Measurements from ENCODE around the gene SPAM1. TPM values are rescaled to one million over a fixed set of nuclear protein-coding genes. Genes with fewer than 3 reads are reported as not detected.

The SPAM1 gene
- total and polyA plus RNA-seq, 5 experiments from 2014 or later: not detected

DNA sequence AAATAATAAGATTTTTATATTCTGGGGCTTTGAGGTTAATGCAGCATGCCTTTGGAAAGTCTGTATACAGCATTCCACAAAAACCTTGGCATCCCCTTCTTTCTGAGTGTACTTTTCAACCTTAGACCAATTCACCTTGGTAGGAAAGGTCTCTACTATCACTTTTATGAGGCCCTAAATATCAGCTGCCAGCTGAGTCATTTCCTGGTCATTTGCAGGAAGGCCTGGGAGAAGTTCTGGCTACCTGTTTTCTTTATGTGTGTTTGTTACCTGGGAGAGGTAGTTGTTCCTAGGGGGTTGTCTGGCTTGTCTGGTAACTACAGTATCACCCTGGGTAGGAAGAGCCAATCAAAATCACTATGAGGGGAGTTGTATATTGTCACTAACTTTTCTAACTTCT is 4.1 kb downstream of the SPAM1 start:
- peaks cover 5 to 54% (median 14%) of the 10 kb centered on the region in 5 donors for H3K27me3 Mint-ChIP-seq
- ATAC-seq (no peak), DNase-seq (no peak)
- H3K36me3 Mint-ChIP-seq: no peaks in the 10 kb centered on the region
- H3K4me1 Mint-ChIP-seq: no peaks in the 10 kb centered on the region
- H3K27ac Mint-ChIP-seq: no peak overlapping the region
- H3K9me3 Mint-ChIP-seq: peaks cover 0 to 5% (median 0%) of the 10 kb centered on the region in 9 donors
- POLR2A ChIA-PET: no interaction called here
- H3K4me3 Mint-ChIP-seq: no peak overlapping the region

DNA sequence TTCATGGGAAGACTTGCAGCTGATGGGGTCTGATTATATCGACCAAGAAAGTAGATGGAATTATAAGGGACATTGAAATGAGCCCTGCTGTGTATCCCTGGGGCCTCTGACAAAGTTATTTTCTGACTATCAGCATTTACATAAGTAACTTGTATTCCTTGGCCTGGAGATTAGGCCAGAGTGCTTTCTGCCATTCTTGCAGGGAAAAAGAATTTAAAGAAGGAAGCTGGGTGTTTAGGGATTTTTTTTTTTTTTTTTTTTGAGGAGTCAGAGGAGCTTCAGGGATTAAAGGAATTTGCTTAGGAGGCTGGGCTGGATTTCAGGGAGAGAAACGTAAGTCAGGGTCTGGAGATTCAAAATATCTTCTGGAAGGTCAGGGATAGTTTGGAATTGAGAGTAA is 4.6 kb downstream of the SPAM1 start:
- ATAC-seq: no peak
- peaks cover 0 to 10% (median 2%) of the 10 kb centered on the region in 9 donors for H3K9me3 Mint-ChIP-seq
- no peaks in the 10 kb centered on the region for H3K36me3 Mint-ChIP-seq
- DNase-seq: no peak
- POLR2A ChIA-PET: no interaction called here
- no peak overlapping the region for H3K27ac Mint-ChIP-seq
- no peaks in the 10 kb centered on the region for H3K4me1 Mint-ChIP-seq
- H3K4me3 Mint-ChIP-seq: no peak overlapping the region
- H3K27me3 Mint-ChIP-seq: peaks cover 4 to 51% (median 13%) of the 10 kb centered on the region in 5 donors

DNA sequence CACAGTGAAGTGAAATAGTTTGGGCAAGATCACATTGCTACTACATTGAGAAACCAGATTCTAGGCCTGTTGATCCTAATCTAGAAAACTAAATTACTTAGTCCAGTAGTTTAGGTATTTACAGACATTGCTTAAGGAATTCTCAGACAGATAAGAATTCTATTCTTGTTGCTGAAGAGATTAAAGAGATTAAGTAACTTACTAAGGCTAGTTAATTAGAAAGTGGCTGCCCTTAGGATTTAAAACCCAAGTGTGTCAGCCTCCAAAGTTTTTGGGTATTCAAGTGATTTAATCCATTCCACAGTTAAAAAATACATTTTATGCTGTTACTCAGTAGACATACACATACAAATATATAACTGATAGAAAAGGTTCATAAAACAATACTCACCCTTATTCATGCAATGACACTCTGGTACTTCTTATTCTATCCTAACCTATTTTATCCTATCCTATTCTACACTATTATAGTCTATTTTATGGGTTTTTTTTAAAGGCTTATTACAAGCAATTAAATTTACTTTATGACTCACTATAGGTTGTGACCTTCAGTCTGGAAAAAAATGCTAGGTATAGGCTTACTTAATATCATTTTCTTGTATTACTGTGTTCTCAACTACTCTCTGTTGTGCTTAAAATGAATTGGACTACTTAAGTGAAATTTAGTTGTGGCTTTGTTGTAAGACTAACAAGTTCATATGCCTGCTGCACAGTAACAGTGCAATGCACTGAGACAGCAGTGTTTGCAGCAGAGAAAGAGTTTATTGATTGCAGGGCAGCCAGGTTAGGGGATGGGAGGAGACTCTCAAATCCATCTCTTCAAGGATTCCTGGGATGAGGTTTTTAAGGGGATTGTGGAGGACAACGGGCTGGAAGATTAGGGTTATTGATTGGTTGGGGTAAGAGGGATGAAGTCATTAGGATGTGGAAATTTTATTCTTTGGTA is 10.7 kb downstream of the SPAM1 start:
- POLR2A ChIA-PET: no interaction called here
- no peak overlapping the region for H3K27ac Mint-ChIP-seq
- ATAC-seq: no peak
- H3K27me3 Mint-ChIP-seq: peaks cover 0 to 28% (median 4%) of the 10 kb centered on the region in 5 donors
- DNase-seq: no peak
- peaks cover 0 to 23% (median 10%) of the 10 kb centered on the region in 9 donors for H3K9me3 Mint-ChIP-seq
- no peaks in the 10 kb centered on the region for H3K36me3 Mint-ChIP-seq
- H3K4me3 Mint-ChIP-seq: no peak overlapping the region
- H3K4me1 Mint-ChIP-seq: no peaks in the 10 kb centered on the region

DNA sequence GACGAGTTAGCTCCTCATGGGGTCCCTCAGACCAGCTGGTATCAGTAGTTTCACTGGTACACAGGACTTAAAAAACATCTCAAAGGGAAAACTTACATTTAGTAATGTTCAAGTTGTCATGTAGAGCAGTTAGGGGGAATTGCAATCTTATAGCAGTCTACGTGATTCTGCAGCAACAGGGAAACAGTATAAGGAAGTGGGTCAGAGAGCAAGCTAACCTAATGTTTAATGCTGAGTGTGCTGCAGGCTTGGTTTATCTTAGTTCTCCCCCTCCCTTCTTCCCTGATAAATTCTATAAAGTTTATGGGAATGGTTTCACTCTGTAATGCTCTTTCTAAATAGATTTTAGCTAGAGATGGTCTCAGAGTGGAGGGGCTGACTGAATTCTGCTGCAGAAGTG is 11.3 kb downstream of the SPAM1 start:
- DNase-seq: no peak

DNA sequence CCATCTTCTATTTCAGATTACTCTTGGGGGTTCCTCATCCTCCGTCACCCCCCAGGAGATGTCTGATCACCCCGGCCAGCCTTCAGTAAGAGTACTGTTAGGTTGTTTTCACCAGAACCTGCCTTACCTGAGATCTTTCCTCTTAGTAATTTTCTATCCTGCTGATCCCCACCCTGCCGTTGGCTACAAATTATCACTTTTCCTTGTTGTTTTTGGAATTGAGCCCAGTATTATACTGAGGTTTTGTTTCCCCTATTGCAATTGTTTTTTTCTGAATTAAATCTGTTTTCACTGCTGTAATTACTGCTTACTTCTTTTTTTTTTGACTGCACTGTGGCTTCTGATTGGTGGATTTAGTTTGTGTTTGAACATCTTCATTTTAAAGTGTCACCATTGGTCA is 14.7 kb downstream of the SPAM1 start:
- H3K27me3 Mint-ChIP-seq: peaks cover 0 to 15% (median 4%) of the 10 kb centered on the region in 5 donors
- no peaks in the 10 kb centered on the region for H3K4me1 Mint-ChIP-seq
- H3K9me3 Mint-ChIP-seq: peaks cover 0 to 13% (median 7%) of the 10 kb centered on the region in 9 donors
- POLR2A ChIA-PET: no interaction called here
- no peak overlapping the region for H3K27ac Mint-ChIP-seq
- ATAC-seq (no peak), DNase-seq (no peak)
- H3K36me3 Mint-ChIP-seq: no peaks in the 10 kb centered on the region
- H3K4me3 Mint-ChIP-seq: no peak overlapping the region

More for the DNA sequence above, 11.3 kb downstream of the SPAM1 start:
- ATAC-seq: no peak
- Mint-ChIP-seq H3K9me3 (peaks cover 0 to 23% (median 10%) of the 10 kb centered on the region in 9 donors), H3K27me3 (peaks cover 1 to 22% (median 9%) of the 10 kb centered on the region in 5 donors), H3K27ac (no peak overlapping the region), H3K36me3 (no peaks in the 10 kb centered on the region), H3K4me3 (no peak overlapping the region), H3K4me1 (no peaks in the 10 kb centered on the region)
- POLR2A ChIA-PET: no interaction called here

DNA sequence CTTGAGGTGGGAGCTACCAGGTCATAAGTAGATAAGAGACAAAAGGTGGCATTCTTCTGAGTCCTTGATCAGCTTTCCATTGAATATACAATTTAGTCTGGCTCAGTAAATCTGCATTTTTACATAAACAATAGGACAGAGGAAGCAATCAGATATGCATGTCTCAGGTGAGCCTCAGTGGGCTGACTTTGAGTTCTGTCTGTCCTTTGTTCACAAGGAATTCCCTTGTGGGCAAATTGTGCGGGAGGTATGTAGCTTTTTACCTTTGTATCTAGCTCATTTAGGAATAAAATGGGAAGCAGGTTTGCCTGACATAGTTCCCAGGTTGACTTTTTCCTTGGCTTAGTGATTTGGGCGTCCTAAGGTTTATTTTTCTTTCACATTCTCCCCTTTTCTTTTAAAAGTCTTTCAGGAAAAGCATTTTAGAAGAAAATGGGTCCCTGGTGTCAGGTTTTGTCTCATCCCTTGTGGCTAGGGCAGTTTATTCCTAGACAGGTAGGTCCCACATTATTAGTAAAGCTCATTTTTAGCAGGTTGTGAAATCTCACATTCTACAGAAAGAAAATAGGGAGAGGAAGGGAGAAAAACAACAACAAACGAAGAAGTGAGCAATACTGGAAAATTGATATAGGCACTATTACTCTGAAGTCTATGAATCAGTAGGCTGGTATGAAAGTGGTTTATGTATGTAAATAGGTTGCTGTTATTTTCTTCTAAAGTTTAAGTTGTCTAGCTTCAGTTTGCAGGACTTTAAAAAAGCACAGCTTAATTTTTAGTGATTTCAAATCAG is 16.5 kb downstream of the SPAM1 start:
- no peak overlapping the region for H3K27ac Mint-ChIP-seq
- DNase-seq (no peak), ATAC-seq (no peak)
- H3K4me3 Mint-ChIP-seq: no peak overlapping the region
- H3K27me3 Mint-ChIP-seq: peaks cover 0 to 15% (median 4%) of the 10 kb centered on the region in 5 donors
- POLR2A ChIA-PET: no interaction called here
- peaks cover 0 to 9% (median 0%) of the 10 kb centered on the region in 9 donors for H3K9me3 Mint-ChIP-seq
- no peaks in the 10 kb centered on the region for H3K4me1 Mint-ChIP-seq
- no peaks in the 10 kb centered on the region for H3K36me3 Mint-ChIP-seq

DNA sequence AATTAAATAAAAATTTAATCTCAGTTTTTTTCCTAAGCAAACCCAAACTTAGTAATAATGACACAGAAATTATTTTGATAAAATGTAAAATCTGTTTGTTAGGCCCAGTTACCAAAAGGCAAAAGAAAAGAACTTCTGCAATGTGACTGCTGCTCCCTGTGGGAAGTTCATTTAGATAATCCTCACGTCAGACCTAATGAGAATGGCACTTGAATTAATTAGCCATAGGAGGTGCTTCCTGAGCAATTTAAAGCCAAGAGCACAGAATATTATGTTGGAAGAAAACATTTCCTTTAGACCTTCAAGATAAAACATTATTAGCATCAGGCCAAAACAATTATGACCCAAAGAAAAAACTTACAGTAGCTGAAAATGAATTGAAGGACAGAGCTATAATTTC is 19.4 kb downstream of the SPAM1 start:
- Mint-ChIP-seq H3K4me1 (no peaks in the 10 kb centered on the region), H3K36me3 (no peaks in the 10 kb centered on the region), H3K27ac (no peak overlapping the region), H3K4me3 (no peak overlapping the region), H3K27me3 (peaks cover 0 to 15% (median 4%) of the 10 kb centered on the region in 5 donors), H3K9me3 (peaks cover 0 to 1% (median 0%) of the 10 kb centered on the region in 9 donors)
- POLR2A ChIA-PET: no interaction called here
- ATAC-seq (no peak), DNase-seq (no peak)

DNA sequence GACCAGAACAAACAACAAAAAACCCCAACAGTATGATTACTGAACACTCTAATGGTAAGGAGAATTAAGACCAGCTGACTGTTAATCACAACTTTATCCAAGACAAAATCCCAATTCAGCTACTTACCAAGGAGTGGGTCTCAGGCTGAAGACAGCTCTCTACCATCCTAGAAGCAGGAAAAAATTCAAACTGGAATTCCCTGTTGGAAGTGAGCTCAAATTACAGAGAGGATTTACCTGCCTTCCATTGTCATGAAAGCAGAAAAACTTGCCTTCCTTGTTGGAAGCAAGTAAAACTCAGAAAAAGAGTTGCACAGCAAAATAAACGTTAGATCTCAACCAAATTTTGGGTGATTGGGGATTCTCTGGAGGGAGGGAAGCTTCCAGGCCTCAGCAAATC is 20.9 kb downstream of the SPAM1 start:
- ATAC-seq: no peak
- Mint-ChIP-seq H3K27ac (no peak overlapping the region), H3K4me1 (no peaks in the 10 kb centered on the region), H3K27me3 (peaks cover 2 to 11% (median 5%) of the 10 kb centered on the region in 5 donors), H3K4me3 (no peak overlapping the region), H3K36me3 (no peaks in the 10 kb centered on the region), H3K9me3 (no peaks in the 10 kb centered on the region)
- POLR2A ChIA-PET: no interaction called here
- DNase-seq: no peak

DNA sequence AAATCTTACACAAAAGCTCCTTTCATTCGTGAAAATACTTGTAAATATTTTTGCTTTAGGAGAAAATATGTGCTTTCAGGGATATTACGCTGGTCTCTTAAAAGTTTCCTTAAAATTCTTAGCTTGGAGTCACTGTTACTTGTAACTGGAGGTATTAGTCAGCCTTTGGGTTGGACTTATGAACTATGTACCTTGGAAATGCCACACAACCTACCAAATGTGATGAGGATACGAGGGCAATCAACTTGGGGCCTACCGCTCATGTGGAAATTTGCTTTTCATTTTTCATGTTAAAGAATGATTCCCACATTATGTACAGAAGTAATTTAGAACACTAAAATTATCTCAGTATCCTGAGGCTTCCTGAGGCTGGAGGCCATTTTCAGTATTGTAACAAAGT is 23.1 kb downstream of the SPAM1 start:
- Mint-ChIP-seq H3K9me3 (no peaks in the 10 kb centered on the region), H3K27me3 (peaks cover 3 to 11% (median 4%) of the 10 kb centered on the region in 5 donors), H3K4me3 (no peak overlapping the region), H3K27ac (no peak overlapping the region), H3K36me3 (no peaks in the 10 kb centered on the region), H3K4me1 (no peaks in the 10 kb centered on the region)
- POLR2A ChIA-PET: no interaction called here
- DNase-seq (no peak), ATAC-seq (no peak)

DNA sequence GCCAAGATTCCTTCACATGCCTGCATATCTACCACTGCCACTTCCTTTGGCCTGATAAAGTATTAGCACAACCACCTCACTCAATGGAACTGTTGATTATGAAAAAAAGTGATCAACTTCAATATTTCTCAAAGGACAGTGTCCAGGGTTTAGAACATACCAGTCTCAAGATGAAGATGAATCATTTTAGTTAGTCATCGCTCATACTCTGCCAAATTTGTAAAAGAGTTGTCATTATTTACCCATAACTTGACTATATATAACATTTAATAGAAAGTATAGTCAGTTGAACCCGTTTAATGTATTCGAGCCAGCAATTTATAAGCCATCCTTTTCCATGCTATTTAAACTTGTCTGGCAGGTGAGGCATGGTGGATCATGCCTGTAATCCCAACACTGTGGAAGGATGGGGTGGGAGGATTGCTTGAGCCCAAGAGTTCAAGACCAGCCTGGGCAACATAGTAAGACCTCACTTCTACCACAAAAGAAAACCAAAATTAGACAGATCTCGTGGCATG is 33.2 kb downstream of the SPAM1 start:
- POLR2A ChIA-PET: no interaction called here
- Mint-ChIP-seq H3K27ac (no peak overlapping the region), H3K4me3 (no peak overlapping the region), H3K27me3 (peaks cover 0 to 12% (median 9%) of the 10 kb centered on the region in 5 donors), H3K9me3 (peaks cover 0 to 9% (median 0%) of the 10 kb centered on the region in 9 donors), H3K4me1 (no peaks in the 10 kb centered on the region), H3K36me3 (no peaks in the 10 kb centered on the region)
- no peak for ATAC-seq
- DNase-seq: no peak

DNA sequence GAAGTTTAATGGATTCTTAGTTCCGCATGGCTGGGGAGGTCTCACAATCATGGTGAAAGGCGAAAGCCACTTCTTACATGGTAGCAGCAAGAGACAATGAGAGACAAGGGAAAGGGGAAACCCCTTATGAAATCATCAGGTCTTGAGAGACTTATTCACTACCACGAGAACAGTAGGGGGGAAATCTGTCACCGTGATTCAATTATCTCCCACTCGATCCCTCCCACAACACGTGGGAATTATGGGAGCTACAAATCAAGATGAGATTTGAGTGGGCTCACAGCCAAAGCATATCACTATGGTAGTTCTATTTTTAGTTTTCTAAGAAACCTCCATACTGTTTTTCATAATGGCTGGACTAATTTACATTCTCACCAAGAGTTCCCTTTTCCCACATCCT is 36.7 kb downstream of the SPAM1 start:
- Mint-ChIP-seq H3K27ac (no peak overlapping the region), H3K4me1 (no peaks in the 10 kb centered on the region), H3K4me3 (no peak overlapping the region), H3K27me3 (peaks cover 0 to 17% (median 9%) of the 10 kb centered on the region in 5 donors), H3K36me3 (no peaks in the 10 kb centered on the region), H3K9me3 (peaks cover 0 to 9% (median 0%) of the 10 kb centered on the region in 9 donors)
- POLR2A ChIA-PET: no interaction called here
- no peak for DNase-seq
- ATAC-seq: no peak

DNA sequence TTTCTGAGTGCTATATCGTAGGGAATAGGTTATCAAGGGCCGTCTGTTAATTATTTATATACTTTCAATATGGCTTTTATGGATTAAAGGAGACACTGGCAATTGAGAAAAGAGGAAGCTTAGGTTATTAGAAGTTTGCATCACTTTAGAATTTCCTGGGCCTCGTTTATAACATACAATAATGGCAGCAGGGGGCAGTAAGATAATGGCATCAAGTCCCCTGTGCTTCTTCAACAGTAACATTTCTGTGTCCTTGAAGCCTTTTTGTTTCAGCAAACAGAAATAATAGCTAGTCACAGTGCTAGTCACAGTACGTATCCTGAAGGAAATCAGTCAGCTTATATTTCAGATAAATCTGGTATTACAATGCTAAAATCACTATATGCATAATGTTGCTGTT is 41.9 kb downstream of the SPAM1 start:
- Mint-ChIP-seq H3K9me3 (peaks cover 0 to 2% (median 0%) of the 10 kb centered on the region in 9 donors), H3K36me3 (no peaks in the 10 kb centered on the region), H3K4me3 (no peak overlapping the region), H3K27ac (no peak overlapping the region), H3K4me1 (peaks cover 0 to 2% (median 0%) of the 10 kb centered on the region in 4 donors), H3K27me3 (peaks cover 0 to 10% (median 0%) of the 10 kb centered on the region in 5 donors)
- DNase-seq (no peak), ATAC-seq (no peak)
- POLR2A ChIA-PET: no interaction called here

DNA sequence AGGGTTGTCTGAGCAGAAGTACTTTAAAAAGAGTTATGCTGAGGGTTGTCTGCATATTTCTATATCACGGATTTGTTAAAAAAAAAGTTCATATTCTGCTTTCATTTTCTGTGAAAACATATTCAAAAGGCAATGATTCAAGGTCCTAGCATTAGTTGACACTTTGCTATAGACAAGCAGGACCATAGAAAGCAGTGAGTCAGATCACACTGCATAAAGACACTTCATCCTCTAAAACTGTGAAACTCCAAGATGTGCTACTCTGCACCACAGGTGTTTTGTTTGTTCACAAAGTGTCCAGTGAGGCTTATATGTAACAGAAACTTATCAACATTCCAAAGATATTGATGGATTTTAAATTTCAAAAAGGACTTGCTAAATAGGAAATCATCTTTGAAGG is 47.0 kb downstream of the SPAM1 start:
- no peak overlapping the region for H3K4me3 Mint-ChIP-seq
- H3K27me3 Mint-ChIP-seq: peaks cover 0 to 14% (median 3%) of the 10 kb centered on the region in 5 donors

More for the DNA sequence above, 47.0 kb downstream of the SPAM1 start:
- ATAC-seq (no peak), DNase-seq (no peak)
- POLR2A ChIA-PET: no interaction called here
- no peaks in the 10 kb centered on the region for H3K36me3 Mint-ChIP-seq
- H3K9me3 Mint-ChIP-seq: peaks cover 0 to 3% (median 0%) of the 10 kb centered on the region in 9 donors
- no peak overlapping the region for H3K27ac Mint-ChIP-seq
- peaks cover 0 to 2% (median 0%) of the 10 kb centered on the region in 4 donors for H3K4me1 Mint-ChIP-seq
